DND-41 (cell line): ENCODE measurements around the gene FADS2.

Source experiments
- ATAC-seq: fragments of 200-7000 bp; cut with Tn5 transposase; 3 replicates; pipeline ENCODE4 v1.9.1; 2021; ENCODE audit warnings: low read depth; ENCODE audit not compliant: insufficient read depth
- DNase-seq: peaks from one replicate; pipeline ENCODE4 v3.0.0-alpha.2; 2020
- H2AFZ ChIP-seq: 2 replicates; pipeline ENCODE4 v1.6.0; 2012; ENCODE audit warnings: low read depth, low read length
- H3K27ac ChIP-seq: 2 replicates; pipeline ENCODE4 v1.5.1; 2012; ENCODE audit warnings: low read length, inconsistent platforms
- H3K27me3 ChIP-seq: fragments of 200-600 bp; sonication (generic); 2 replicates; pipeline ENCODE4 v1.6.0; 2012; ENCODE audit warnings: low read length, mild to moderate bottlenecking, inconsistent platforms; ENCODE audit not compliant: insufficient read depth, poor library complexity
- H3K36me3 ChIP-seq: 2 replicates; pipeline ENCODE4 v1.5.1; 2012; ENCODE audit warnings: low read length, inconsistent platforms; ENCODE audit not compliant: insufficient read depth
- H3K4me1 ChIP-seq: 2 replicates; pipeline ENCODE4 v1.5.1; 2012; ENCODE audit warnings: mild to moderate bottlenecking, low read length; ENCODE audit not compliant: insufficient read depth
- H3K4me2 ChIP-seq: 2 replicates; pipeline ENCODE4 v1.6.0; 2012; ENCODE audit warnings: mild to moderate bottlenecking, moderate library complexity, low read length, inconsistent platforms; ENCODE audit not compliant: insufficient read depth
- H3K4me3 ChIP-seq, 2 experiments: fragments of 200-600 bp in 1 of 2; shearing (Covaris generic) in 1 of 2; 2 replicates each; pipeline ENCODE4 v1.5.1; 2012 to 2016; ENCODE audit warnings: inconsistent platforms in 2 of 2, low read length in 2 of 2, mild to moderate bottlenecking in 2 of 2, low read depth in 1 of 2, moderate library complexity in 1 of 2
- H3K79me2 ChIP-seq: 2 replicates; pipeline ENCODE4 v1.6.0; 2012; ENCODE audit warnings: low read length, inconsistent platforms; ENCODE audit not compliant: insufficient read depth
- H3K9ac ChIP-seq: 2 replicates; pipeline ENCODE4 v1.6.0; 2012; ENCODE audit warnings: low read depth, mild to moderate bottlenecking, inconsistent platforms, low read length, moderate library complexity
- H3K9me3 ChIP-seq: 2 replicates; pipeline ENCODE4 v1.5.1; 2012; ENCODE audit warnings: low read length, moderate library complexity, mild to moderate bottlenecking, inconsistent platforms; ENCODE audit not compliant: insufficient read depth, severe bottlenecking
- H4K20me1 ChIP-seq: 2 replicates; pipeline ENCODE4 v1.6.0; 2012; ENCODE audit warnings: low read length; ENCODE audit not compliant: insufficient read depth
- EZH2 ChIP-seq: IDR thresholded peaks from 3 replicates; pipeline ENCODE4 v1.6.1; 2012; ENCODE audit warnings: borderline replicate concordance, low read depth, mild to moderate bottlenecking, moderate library complexity, low read length, inconsistent platforms; ENCODE audit not compliant: severe bottlenecking
- TF ChIP-seq, protein P1 (sequence below): IDR thresholded peaks from 2 replicates; pipeline ENCODE4 v1.5.1; 2012; ENCODE audit warnings: borderline replicate concordance, low read length, moderate library complexity, mild to moderate bottlenecking; ENCODE audit not compliant: poor library complexity, severe bottlenecking; ENCODE audit errors: extremely low read depth

The FADS2 gene

DNA sequence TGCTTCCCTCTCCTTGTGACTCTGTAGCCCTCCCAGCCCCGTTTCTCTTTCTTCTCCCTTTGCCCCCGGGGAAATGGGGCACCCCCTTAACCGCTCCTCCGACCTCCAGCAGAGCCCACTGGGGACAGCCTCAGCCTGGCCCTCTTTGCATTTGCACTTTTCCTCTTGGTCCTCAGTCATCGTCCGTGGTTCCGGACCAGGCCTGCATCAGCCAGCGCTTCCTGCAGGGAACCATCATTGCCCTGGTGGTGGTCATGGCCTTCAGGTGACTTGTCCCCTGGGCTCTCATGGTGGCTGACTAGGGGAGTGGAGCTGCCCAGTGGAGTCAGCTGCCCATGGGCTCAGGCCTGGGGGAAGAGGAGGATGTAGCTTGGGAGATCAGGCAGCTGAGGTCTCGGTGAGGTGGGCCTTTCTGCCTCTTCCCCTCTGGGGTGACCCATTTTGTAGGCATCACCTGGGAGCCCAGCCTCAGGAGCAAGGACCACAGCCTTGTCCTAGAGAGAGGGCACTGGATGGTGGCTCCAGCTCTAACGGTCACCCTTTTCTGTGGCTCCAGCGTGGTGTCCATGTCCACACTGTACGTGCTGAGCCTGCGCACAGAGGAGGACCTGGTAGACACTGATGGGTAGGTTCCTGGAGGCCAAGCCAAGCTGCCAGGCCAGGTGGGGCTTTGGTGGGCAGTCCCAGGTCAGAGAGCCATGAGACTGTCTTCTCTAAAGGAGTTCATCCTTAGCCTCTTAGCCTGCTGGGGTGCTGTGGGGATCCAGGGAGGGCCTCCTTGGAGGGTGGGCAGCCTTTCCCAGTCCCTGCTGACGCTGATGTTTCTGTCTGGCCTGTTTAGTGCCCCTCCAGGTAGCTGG lies 48.2 kb upstream of the FADS2 start:
- no peak overlapping the region for H2AFZ ChIP-seq

DNA sequence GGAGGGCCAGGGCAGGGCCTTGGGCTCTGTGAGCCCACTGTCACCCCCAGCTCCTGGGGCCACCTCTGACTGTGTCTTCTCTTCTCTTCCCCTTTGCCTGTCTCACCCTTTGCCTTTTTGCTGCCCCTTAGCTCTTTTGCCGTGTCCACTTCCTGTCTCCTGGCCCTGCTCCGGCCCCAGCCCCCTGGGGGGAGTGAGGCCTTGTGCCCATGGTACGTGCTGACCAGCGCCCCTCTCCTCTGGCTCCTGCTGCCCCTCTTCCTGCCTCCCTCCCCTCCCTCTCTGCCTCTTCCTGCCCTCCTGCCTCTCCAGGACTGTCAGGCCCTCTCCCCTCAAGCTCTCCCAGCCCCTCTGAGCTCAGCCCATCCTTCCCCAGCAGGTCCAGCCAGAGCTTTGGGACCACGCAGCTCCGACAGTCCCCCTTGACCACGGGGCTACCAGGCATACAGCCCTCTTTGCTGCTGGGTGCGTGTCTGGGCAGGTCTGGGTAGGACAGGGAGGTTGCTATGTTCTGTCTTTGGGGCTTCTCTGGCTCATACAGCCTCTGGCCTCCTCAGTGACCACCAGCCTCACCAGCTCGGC lies 47.4 kb upstream of the FADS2 start:
- Histone ChIP-seq H3K79me2 (no peaks in the 10 kb centered on the region), H3K9ac (no peak overlapping the region), H3K27ac (no peak overlapping the region), H3K4me1 (no peaks in the 10 kb centered on the region), H2AFZ (no peak overlapping the region), H3K36me3 (peaks cover 16% of the 10 kb centered on the region), H3K27me3 (no peaks in the 10 kb centered on the region), H4K20me1 (peaks cover 28% of the 10 kb centered on the region; the same call in 1 of the 2 replicates), H3K9me3 (no peaks in the 10 kb centered on the region), H3K4me2 (no peak overlapping the region), H3K4me3 (no peak overlapping the region)
- TF ChIP-seq, protein P1, sequence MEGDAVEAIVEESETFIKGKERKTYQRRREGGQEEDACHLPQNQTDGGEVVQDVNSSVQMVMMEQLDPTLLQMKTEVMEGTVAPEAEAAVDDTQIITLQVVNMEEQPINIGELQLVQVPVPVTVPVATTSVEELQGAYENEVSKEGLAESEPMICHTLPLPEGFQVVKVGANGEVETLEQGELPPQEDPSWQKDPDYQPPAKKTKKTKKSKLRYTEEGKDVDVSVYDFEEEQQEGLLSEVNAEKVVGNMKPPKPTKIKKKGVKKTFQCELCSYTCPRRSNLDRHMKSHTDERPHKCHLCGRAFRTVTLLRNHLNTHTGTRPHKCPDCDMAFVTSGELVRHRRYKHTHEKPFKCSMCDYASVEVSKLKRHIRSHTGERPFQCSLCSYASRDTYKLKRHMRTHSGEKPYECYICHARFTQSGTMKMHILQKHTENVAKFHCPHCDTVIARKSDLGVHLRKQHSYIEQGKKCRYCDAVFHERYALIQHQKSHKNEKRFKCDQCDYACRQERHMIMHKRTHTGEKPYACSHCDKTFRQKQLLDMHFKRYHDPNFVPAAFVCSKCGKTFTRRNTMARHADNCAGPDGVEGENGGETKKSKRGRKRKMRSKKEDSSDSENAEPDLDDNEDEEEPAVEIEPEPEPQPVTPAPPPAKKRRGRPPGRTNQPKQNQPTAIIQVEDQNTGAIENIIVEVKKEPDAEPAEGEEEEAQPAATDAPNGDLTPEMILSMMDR = no peak
- no peak for TF ChIP-seq EZH2
- ATAC-seq = no peak
- DNase-seq = no peak

More for the DNA sequence above, 48.2 kb upstream of the FADS2 start:
- no peak overlapping the region for H3K4me3 ChIP-seq
- no peaks in the 10 kb centered on the region for H3K9me3 ChIP-seq
- H3K9ac ChIP-seq = no peak overlapping the region
- ATAC-seq (no peak), DNase-seq (no peak)
- H3K4me1 ChIP-seq = no peaks in the 10 kb centered on the region
- no peaks in the 10 kb centered on the region for H3K79me2 ChIP-seq
- H3K27me3 ChIP-seq = no peaks in the 10 kb centered on the region
- H3K36me3 ChIP-seq = peaks cover 8% of the 10 kb centered on the region; the same call in 1 of the 2 replicates
- no peak overlapping the region for H3K4me2 ChIP-seq
- H4K20me1 ChIP-seq = peaks cover 28% of the 10 kb centered on the region; the same call in 1 of the 2 replicates
- TF ChIP-seq EZH2 = no peak
- TF ChIP-seq, protein P1 = no peak
- no peak overlapping the region for H3K27ac ChIP-seq

DNA sequence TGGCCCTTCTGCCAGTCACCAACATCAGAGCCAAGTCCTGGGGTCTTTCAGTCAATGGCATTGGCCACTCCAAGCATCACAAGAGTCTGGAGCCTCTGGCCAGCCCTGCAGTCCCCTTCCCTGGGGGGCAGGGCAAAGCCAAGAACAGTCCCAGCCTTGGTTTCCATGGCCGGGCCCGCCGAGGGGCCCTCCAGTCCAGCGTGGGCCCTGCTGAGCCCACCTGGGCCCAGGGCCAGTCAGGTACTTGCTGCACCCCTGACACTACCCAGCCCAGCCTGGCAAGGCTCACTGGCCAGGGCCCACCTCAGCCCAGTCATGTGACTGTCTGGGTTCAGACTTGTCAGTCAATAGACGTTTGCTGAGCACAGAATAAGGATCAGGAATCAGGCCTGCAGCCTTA lies 46.5 kb upstream of the FADS2 start:
- Histone ChIP-seq H2AFZ (no peak overlapping the region), H3K9me3 (no peaks in the 10 kb centered on the region), H3K79me2 (no peaks in the 10 kb centered on the region), H3K9ac (no peak overlapping the region), H3K4me3 (no peak overlapping the region), H4K20me1 (peaks cover 28% of the 10 kb centered on the region; the same call in 1 of the 2 replicates), H3K27me3 (no peaks in the 10 kb centered on the region), H3K36me3 (peaks cover 25% of the 10 kb centered on the region), H3K4me1 (no peaks in the 10 kb centered on the region), H3K27ac (no peak overlapping the region), H3K4me2 (no peak overlapping the region)
- DNase-seq (no peak), ATAC-seq (no peak)
- TF ChIP-seq, protein P1 = no peak
- no peak for TF ChIP-seq EZH2
